SU-DHL-6 (cell line): Measurements from ENCODE around the gene B3GALT2.

ENCODE experiments used
- CTCF ChIP-seq: fragments of 200-600 bp; sonication (generic); IDR thresholded peaks from one replicate; pipeline ENCODE4 v1.5.1; 2017; ENCODE audit warnings: antibody characterized with exemption, mild to moderate bottlenecking, low read length, moderate library complexity; ENCODE audit not compliant: insufficient read depth, poor library complexity, severe bottlenecking
- EZH2phosphoT487 ChIP-seq: fragments of 200-600 bp; sonication (generic), shearing (Covaris generic); conservative IDR thresholded peaks from 2 replicates; pipeline ENCODE4 v1.6.1; 2018; ENCODE audit warnings: mild to moderate bottlenecking, antibody characterized with exemption, low read length, moderate library complexity, mixed read lengths

GRCh38 chr1:193185211-193185610 is 1.2 kb downstream of the B3GALT2 start:
- TF ChIP-seq CTCF (no peak), EZH2phosphoT487 (no peak)
